NT2/D1 (cell line): Measurements from ENCODE around the gene PRKD3.

Source experiments
- YY1 ChIP-seq: IDR thresholded peaks from 2 replicates; pipeline ENCODE4 v1.6.1; 2011; ENCODE audit not compliant: insufficient read length, insufficient read depth
- ZNF274 ChIP-seq: IDR thresholded peaks from 2 replicates; pipeline ENCODE4 v1.6.1; 2011; ENCODE audit warnings: mild to moderate bottlenecking, low read depth, low read length

DNA sequence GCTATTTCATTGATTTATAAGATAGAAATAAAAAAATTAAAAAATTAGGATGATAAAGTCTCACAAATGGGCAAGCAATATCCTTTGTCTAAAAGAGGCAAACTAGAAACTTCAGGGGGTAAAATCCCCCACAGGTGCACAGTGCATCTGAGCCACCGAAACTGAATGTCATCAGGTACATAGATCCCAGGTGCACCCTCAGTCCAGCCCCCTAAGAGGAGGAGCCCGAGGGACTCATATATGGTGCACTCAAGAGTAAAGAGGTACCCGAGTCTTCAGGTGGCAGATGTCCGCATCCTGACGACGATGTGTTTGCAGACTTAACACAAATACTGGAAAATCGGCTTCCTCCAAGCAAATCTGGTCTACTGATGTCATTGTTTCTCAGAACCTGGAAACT is 31.1 kb upstream of the PRKD3 start:
- TF ChIP-seq ZNF274: no peak
- TF ChIP-seq YY1: no peak
